ENCODE results near the gene ADGRF3. TPM values are rescaled to one million over a fixed set of nuclear protein-coding genes. Genes with fewer than 3 reads are reported as not detected.
A peak's percentile ranks its signal among the peaks of the same experiment; 100 is the strongest.
"Not testable (repeated sequence)": the region's sequence is repeated elsewhere in the genome, so short reads cannot be mapped to it uniquely, and the experiment has no call there.

ADGRF3 gene
- total RNA-seq, 2 experiments from 2014 or later: 6.5 to 7.4 TPM

DNA sequence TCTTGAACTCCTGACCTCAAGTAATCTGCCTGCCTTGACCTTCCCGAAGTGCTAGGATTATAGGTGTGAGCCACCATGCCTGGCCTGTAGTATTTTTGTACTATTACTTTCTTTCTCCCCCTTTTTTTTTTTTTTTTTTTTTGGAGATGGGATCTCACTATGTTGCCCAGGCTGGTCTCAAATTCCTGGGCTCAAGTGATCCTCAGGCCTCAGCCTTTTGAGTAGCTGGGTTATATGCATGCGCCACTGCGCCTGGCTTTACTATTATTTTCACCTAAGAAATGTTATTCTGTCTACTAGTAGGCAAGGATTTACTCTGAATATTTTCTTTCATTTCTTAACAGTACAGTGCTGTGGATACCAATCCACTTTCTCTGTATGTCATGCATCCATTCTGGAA is 17.4 kb upstream of the ADGRF3 start:
- Mint-ChIP-seq H3K9me3 (no peaks in the 10 kb centered on the region), H3K36me3 (ENCODE audit: low read depth) (peaks cover 20% of the 10 kb centered on the region), H3K27ac (no peak overlapping the region), H3K4me3 (no peak overlapping the region), H3K4me1 (peaks cover 21% of the 10 kb centered on the region), H3K27me3 (no peaks in the 10 kb centered on the region)
- POLR2A ChIA-PET: no interaction called here
- CTCF ChIA-PET: interaction anchor here (1.3 kb wide), 1 partner anchor 17 kb away, joined by 3 read pairs; no protein-coding TSS in a partner anchor
- DNase-seq: no peak

DNA sequence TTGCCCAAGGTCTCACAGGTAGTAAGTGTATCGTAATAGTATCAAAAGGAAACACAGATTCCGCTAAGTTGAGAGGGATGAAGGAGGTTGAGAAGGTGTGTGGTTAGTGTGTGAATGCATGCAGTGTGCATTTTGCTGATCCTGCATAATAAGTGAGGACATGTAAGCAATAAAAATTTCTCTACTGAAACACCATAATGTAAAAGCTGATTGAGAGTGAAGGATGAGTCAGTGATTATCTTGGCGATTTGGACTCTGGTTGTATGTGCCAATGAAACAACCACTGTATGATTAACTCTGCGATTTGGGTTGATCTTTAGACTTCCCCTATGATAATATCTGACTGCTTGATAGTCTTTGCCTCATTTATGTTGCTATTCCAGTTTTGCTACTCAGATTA is 16.7 kb upstream of the ADGRF3 start:
- CTCF ChIA-PET: interaction anchor here (0.6 to 1.2 kb wide), 3 partner anchors 17 to 532 kb away, joined by 3 read pairs; partner anchors contain the start of gene ADGRF3
- no peak overlapping the region for H3K4me3 Mint-ChIP-seq
- no peak overlapping the region for H3K27ac Mint-ChIP-seq
- peaks cover 16% of the 10 kb centered on the region for H3K36me3 Mint-ChIP-seq (ENCODE audit: low read depth)
- POLR2A ChIA-PET: no interaction called here
- H3K27me3 Mint-ChIP-seq: no peaks in the 10 kb centered on the region
- peaks cover 21% of the 10 kb centered on the region for H3K4me1 Mint-ChIP-seq
- H3K9me3 Mint-ChIP-seq: no peaks in the 10 kb centered on the region
- no peak for DNase-seq

DNA sequence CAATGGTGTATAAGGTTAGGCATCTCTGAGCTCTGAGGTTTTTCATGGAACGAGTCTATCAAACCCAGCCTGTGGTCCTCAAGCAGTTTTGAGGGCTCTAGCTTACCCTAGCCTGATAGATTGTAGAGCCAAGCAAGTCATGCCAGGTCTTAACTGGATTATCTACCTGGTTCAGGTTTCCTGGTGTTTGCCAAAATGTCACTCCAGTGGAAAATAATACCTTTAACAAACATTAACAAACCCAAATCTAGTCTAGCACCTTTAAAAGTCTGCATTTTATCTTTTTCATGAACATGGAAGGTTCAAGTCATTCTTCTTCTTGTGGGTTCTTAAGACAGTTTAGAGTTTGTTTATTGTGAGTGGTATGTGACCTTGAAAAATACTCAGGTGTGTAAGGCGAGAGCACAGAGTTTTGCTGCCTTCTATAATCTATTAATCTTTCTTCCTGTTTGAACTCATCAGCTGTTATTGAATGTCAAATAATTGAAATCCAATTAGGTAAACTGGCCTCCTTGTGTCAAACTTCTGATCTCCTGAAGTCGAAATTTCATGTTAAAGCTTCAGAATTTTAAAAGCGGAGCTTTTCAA is 13.4 kb upstream of the ADGRF3 start:
- Mint-ChIP-seq H3K36me3 (ENCODE audit: low read depth) (peaks cover 13% of the 10 kb centered on the region), H3K27me3 (no peaks in the 10 kb centered on the region), H3K9me3 (no peaks in the 10 kb centered on the region), H3K4me3 (no peak overlapping the region), H3K4me1 (peaks cover 39% of the 10 kb centered on the region), H3K27ac (no peak overlapping the region)
- ChIA-PET CTCF (no interaction called here), POLR2A (no interaction called here)
- DNase-seq: no peak

- no peaks in the 10 kb centered on the region for H3K9me3 Mint-ChIP-seq
- no peak overlapping the region for H3K27ac Mint-ChIP-seq
- peaks cover 23% of the 10 kb centered on the region for H3K36me3 Mint-ChIP-seq (ENCODE audit: low read depth)
- no peaks in the 10 kb centered on the region for H3K27me3 Mint-ChIP-seq
- CTCF ChIA-PET: interaction anchor here (0.6 kb wide), 1 partner anchor 201 kb away, joined by 3 read pairs; no protein-coding TSS in a partner anchor
- POLR2A ChIA-PET: no interaction called here
- DNase-seq: no peak
- no peak overlapping the region for H3K4me3 Mint-ChIP-seq
- H3K4me1 Mint-ChIP-seq: peaks cover 40% of the 10 kb centered on the region
Observed at GRCh38 chr2:26356771-26357170, 10.2 kb upstream of the ADGRF3 start.

DNA sequence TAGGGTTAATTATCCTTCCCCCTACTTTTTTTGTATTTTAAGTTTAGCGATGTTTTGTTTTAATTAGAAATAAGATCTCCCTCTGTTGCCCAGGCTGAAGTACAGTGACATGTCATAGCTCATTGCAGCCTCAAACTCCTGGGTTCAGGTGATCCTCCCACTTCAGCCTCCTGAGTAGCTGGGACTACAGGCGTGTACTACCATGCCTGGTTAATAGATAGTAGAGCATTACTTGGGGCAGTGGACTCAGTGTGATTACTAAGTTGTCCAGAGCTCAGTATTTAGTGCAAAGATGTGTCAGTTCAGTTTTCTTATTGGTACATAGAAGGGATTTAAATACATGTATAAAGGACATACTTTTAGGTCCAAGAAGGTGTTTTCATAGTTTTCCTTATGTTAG is 9.5 kb upstream of the ADGRF3 start:
- H3K36me3 Mint-ChIP-seq (ENCODE audit: low read depth): peaks cover 28% of the 10 kb centered on the region

GRCh38 chr2:26355038-26355995 is 8.7 kb upstream of the ADGRF3 start:
- H3K36me3 Mint-ChIP-seq (ENCODE audit: low read depth): peaks cover 28% of the 10 kb centered on the region
- POLR2A ChIA-PET: interaction anchor here (0.6 to 0.7 kb wide), 2 partner anchors 10 to 1534 kb away, joined by 3 to 4 read pairs; no protein-coding TSS in a partner anchor
- H3K4me1 Mint-ChIP-seq: peaks cover 40% of the 10 kb centered on the region
- CTCF ChIA-PET: interaction anchor here (0.6 to 1.2 kb wide), 2 partner anchors 10 to 103 kb away, joined by 3 to 5 read pairs; partner anchors contain the start of gene SELENOI
- no peak for DNase-seq
- no peak overlapping the region for H3K27ac Mint-ChIP-seq
- H3K27me3 Mint-ChIP-seq: no peaks in the 10 kb centered on the region
- no peaks in the 10 kb centered on the region for H3K9me3 Mint-ChIP-seq
- H3K4me3 Mint-ChIP-seq: no peak overlapping the region

More for the DNA sequence above, 9.5 kb upstream of the ADGRF3 start:
- H3K27ac Mint-ChIP-seq: no peak overlapping the region
- peaks cover 40% of the 10 kb centered on the region for H3K4me1 Mint-ChIP-seq
- no peak overlapping the region for H3K4me3 Mint-ChIP-seq
- POLR2A ChIA-PET: interaction anchor here (0.6 to 0.7 kb wide), 2 partner anchors 11 to 1533 kb away, joined by 3 to 4 read pairs; no protein-coding TSS in a partner anchor
- no peaks in the 10 kb centered on the region for H3K9me3 Mint-ChIP-seq
- H3K27me3 Mint-ChIP-seq: no peaks in the 10 kb centered on the region
- CTCF ChIA-PET: interaction anchor here (1.2 kb wide), 1 partner anchor 10 kb away, joined by 3 read pairs; the partner anchor contains the start of gene SELENOI
- DNase-seq: no peak

GRCh38 chr2:26354469-26354868 is 7.9 kb upstream of the ADGRF3 start:
- peaks cover 39% of the 10 kb centered on the region for H3K4me1 Mint-ChIP-seq
- H3K27ac Mint-ChIP-seq, DNase-seq, POLR2A ChIA-PET, CTCF ChIA-PET, H3K9me3 Mint-ChIP-seq, H3K27me3 Mint-ChIP-seq, H3K4me3 Mint-ChIP-seq: not testable (repeated sequence)
- peaks cover 28% of the 10 kb centered on the region for H3K36me3 Mint-ChIP-seq (ENCODE audit: low read depth)

DNA sequence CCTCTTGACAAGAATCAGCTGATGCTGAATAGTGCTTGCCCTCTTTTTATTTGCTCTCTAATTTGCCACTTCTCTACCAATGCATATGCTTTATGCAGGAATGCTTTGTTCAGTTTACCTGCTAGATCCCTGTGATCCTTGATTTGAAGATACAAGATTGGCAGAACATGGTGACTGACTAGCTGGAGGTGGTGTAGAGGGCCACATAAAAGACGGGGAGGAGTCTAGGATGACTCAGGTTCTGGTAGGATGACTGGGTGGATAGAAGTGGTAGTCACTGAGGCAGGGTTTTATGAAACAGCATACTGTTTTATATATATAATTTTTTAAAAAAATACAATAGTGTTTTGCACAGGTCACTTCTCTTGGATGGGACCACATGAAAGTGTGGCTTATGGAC is 6.3 kb upstream of the ADGRF3 start:
- ChIA-PET POLR2A (no interaction called here), CTCF (interaction anchor here (0.6 kb wide), 1 partner anchor 202 kb away, joined by 3 read pairs; no protein-coding TSS in a partner anchor)
- Mint-ChIP-seq H3K9me3 (no peaks in the 10 kb centered on the region), H3K4me3 (no peak overlapping the region), H3K27ac (no peak overlapping the region), H3K4me1 (peaks cover 47% of the 10 kb centered on the region), H3K27me3 (no peaks in the 10 kb centered on the region), H3K36me3 (ENCODE audit: low read depth) (peaks cover 33% of the 10 kb centered on the region)
- DNase-seq: no peak

DNA sequence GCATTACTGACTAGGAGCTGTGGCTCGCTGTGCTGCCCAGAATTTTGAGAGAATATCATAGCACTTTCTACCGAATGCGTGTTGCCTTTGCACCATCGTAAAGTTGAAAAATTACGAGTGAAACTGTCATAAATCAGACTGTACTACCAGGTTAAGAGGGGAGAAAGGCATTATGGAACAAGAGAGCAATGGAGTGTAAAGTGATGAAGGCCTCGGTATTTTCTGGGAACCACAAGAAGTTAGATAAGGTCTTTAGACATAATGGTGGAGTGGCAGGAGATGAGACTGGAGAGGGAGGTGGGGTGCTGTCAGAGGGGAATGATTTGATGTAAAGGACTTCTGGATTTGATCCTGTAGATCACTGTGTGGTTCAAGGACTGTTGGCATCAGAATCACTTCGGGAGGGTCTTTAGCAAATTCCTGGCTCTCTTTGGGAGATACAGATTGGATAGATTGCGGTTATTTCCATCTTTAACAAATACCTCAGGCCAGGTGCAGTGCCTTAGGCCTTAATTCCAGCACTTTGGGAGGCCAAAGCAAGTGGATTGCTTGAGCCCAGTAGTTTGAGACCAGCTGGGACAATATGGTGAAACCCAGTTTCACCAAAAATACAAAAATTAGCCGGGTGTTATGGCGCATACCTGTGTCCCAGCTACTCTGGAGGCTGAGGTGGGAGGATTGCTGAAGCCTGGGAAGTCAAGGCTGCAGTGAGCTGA is 4.9 kb upstream of the ADGRF3 start:
- H3K9me3 Mint-ChIP-seq: no peaks in the 10 kb centered on the region
- H3K27me3 Mint-ChIP-seq: no peaks in the 10 kb centered on the region
- H3K4me1 Mint-ChIP-seq: peaks cover 47% of the 10 kb centered on the region
- ChIA-PET POLR2A (no interaction called here), CTCF (interaction anchor here (0.6 to 0.8 kb wide), 2 partner anchors 55 to 92 kb away, joined by 3 read pairs; no protein-coding TSS in a partner anchor)
- DNase-seq: no peak
- peaks cover 28% of the 10 kb centered on the region for H3K36me3 Mint-ChIP-seq (ENCODE audit: low read depth)
- no peak overlapping the region for H3K27ac Mint-ChIP-seq
- no peak overlapping the region for H3K4me3 Mint-ChIP-seq

DNA sequence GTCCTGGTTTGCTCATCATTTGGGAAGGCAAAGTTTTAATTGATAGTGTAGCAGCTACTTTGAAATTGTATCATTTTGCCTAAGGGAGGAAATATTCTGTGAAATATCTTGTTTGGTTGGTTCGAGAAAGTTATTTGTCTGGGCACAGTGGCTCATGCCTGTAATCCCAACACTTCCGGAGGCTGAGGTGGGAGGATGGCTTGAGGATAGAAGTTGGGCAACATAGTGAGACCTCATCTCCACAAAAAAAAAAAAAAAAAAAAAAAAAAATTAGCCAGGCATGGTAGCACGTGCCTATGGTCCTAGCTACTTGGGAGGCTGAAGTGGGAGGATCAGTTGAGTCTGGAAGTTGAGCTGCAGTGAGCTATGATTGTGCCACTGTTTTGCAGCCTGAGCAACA is 3.1 kb upstream of the ADGRF3 start:
- H3K27me3 Mint-ChIP-seq: no peaks in the 10 kb centered on the region
- no peaks in the 10 kb centered on the region for H3K9me3 Mint-ChIP-seq
- H3K4me3 Mint-ChIP-seq: no peak overlapping the region
- peaks cover 24% of the 10 kb centered on the region for H3K36me3 Mint-ChIP-seq (ENCODE audit: low read depth)
- peak overlapping the region; percentile 48 for H3K27ac Mint-ChIP-seq
- ChIA-PET POLR2A (no interaction called here), CTCF (interaction anchor here (0.6 to 1.3 kb wide), 3 partner anchors 20 to 164 kb away, joined by 3 to 7 read pairs (median 5); no protein-coding TSS in a partner anchor)
- H3K4me1 Mint-ChIP-seq: peaks cover 38% of the 10 kb centered on the region
- no peak for DNase-seq

- Mint-ChIP-seq H3K4me3 (peak overlapping the region; percentile 95), H3K27me3 (no peaks in the 10 kb centered on the region), H3K9me3 (no peaks in the 10 kb centered on the region), H3K27ac (peak overlapping the region; percentile 97), H3K4me1 (peaks cover 46% of the 10 kb centered on the region), H3K36me3 (ENCODE audit: low read depth) (peaks cover 16% of the 10 kb centered on the region)
- ChIA-PET CTCF (interaction anchor here (0.6 to 1.1 kb wide), 4 partner anchors 10 to 321 kb away, joined by 3 to 4 read pairs (median 4); no protein-coding TSS in a partner anchor), POLR2A (interaction anchor here (0.6 to 0.8 kb wide), 2 partner anchors 67 to 163 kb away, joined by 3 read pairs; no protein-coding TSS in a partner anchor)
- no peak for DNase-seq
Observed at GRCh38 chr2:26347286-26347865, 787 bp upstream of the ADGRF3 start.
